Measurements from ENCODE around the gene RAB3GAP2. TPM values are rescaled to one million over a fixed set of nuclear protein-coding genes. Genes with fewer than 3 reads are reported as not detected.

Gene RAB3GAP2
- total RNA-seq, 1 donor from 2014 or later, result 50.6 TPM

DNA sequence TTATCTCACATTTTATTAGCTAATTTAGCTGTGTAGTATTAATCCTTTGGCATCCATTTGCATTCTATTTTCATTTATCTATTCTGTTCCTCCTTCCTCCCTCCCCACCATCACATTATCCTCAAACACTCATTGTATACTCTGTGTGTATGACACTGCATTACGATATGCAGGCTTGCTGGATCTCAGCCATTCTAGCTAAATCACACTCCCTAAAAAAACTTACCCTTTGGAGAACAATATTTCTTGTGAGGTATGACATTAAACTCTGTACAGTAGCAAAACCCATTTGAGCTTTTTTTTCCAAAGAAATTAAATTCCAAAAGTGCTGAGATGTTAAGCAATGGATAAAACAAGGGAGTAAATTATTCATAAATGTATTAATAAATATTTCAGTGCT is 11.4 kb upstream of the RAB3GAP2 start:
- TF ChIP-seq, protein P1, sequence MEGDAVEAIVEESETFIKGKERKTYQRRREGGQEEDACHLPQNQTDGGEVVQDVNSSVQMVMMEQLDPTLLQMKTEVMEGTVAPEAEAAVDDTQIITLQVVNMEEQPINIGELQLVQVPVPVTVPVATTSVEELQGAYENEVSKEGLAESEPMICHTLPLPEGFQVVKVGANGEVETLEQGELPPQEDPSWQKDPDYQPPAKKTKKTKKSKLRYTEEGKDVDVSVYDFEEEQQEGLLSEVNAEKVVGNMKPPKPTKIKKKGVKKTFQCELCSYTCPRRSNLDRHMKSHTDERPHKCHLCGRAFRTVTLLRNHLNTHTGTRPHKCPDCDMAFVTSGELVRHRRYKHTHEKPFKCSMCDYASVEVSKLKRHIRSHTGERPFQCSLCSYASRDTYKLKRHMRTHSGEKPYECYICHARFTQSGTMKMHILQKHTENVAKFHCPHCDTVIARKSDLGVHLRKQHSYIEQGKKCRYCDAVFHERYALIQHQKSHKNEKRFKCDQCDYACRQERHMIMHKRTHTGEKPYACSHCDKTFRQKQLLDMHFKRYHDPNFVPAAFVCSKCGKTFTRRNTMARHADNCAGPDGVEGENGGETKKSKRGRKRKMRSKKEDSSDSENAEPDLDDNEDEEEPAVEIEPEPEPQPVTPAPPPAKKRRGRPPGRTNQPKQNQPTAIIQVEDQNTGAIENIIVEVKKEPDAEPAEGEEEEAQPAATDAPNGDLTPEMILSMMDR (IDR thresholded peaks at IDR 0.05; ENCODE audit: unreplicated experiment), result no peak
- DNase-seq (ENCODE audit: low spot score in 2 of 2, unreplicated experiment in 2 of 2), result no peak

DNA sequence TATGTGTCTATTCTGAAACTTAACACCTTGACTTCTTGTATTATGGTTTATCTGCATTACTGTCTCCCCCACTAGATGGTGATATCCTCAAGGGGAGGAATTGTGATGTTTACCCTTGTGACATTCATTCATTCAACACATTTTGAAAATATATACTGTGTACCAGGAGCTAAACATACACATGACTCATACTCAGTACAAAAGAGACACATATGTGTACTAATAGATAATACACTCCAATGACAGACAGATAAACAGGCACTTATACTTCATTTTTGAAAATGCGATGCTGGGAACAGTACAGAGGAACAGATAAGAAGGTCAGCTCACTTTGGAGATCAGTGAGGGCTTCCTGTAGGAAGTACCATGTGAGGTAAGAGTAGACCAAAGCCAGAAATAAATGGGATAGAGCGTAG is 8.9 kb upstream of the RAB3GAP2 start:
- TF ChIP-seq, protein P1 (IDR thresholded peaks at IDR 0.05; ENCODE audit: unreplicated experiment), result no peak
- Mint-ChIP-seq H3K36me3 (no peaks in the 10 kb centered on the region), H3K27me3 (ENCODE audit: low read depth) (peaks cover 10% of the 10 kb centered on the region), H3K9me3 (no peaks in the 10 kb centered on the region), H3K4me3 (no peak overlapping the region), H3K4me1 (peaks cover 4% of the 10 kb centered on the region), H3K27ac (no peak overlapping the region)
- DNase-seq (ENCODE audit: low spot score in 2 of 2, unreplicated experiment in 2 of 2), result no peak

More for the DNA sequence above, 11.4 kb upstream of the RAB3GAP2 start:
- H3K36me3 Mint-ChIP-seq, result no peaks in the 10 kb centered on the region
- no peak overlapping the region for H3K4me3 Mint-ChIP-seq
- H3K27me3 Mint-ChIP-seq (ENCODE audit: low read depth), result peaks cover 1% of the 10 kb centered on the region
- no peak overlapping the region for H3K27ac Mint-ChIP-seq
- peaks cover 4% of the 10 kb centered on the region for H3K4me1 Mint-ChIP-seq
- H3K9me3 Mint-ChIP-seq, result no peaks in the 10 kb centered on the region

DNA sequence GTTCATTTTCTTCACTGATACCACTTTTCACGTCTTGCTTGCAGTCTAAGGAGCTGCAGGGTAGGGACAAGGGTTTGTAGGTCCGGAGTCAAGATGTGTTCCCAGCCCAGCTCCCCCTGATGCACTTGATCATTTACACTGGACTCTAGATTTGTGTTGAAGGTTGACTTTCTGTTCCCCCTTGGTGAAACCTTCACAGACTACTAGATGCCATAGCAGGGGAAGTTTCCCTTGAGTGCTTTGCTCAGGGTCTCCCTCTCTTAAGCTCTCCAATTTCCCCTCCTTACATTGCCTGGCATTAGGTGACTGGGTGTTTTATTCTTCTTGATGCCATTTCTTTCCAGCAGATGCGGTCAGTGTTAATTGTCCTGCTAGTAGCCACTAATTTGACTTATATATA is 8.0 kb upstream of the RAB3GAP2 start:
- Mint-ChIP-seq H3K36me3 (no peaks in the 10 kb centered on the region), H3K4me1 (peaks cover 4% of the 10 kb centered on the region), H3K27ac (no peak overlapping the region), H3K27me3 (ENCODE audit: low read depth) (peaks cover 12% of the 10 kb centered on the region), H3K9me3 (no peaks in the 10 kb centered on the region), H3K4me3 (no peak overlapping the region)
- no peak for DNase-seq (ENCODE audit: low spot score in 2 of 2, unreplicated experiment in 2 of 2)
- TF ChIP-seq, protein P1 (IDR thresholded peaks at IDR 0.05; ENCODE audit: unreplicated experiment), result no peak

DNA sequence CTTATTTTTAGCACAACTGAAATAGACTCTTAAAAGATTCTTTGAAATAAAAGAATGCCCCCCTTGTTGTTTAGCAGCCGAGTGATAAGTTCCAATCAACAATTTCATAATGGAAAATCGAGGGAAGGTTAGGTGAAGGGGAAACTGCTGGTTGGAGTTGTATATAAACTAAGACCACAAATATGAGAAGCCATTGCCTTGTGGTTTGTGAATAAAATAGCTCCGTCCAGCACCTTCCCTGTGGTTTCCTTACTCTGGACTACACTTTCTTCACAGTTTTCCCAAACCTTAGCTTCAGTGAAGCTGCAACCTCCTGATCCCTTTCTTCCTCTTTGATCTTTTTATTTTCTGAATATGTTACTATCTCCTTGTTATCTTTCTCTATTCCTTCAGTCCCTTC is 6.7 kb upstream of the RAB3GAP2 start:
- Mint-ChIP-seq H3K27ac (no peak overlapping the region), H3K4me1 (peaks cover 4% of the 10 kb centered on the region), H3K9me3 (no peaks in the 10 kb centered on the region), H3K36me3 (no peaks in the 10 kb centered on the region), H3K27me3 (ENCODE audit: low read depth) (peaks cover 14% of the 10 kb centered on the region), H3K4me3 (no peak overlapping the region)
- TF ChIP-seq, protein P1 (IDR thresholded peaks at IDR 0.05; ENCODE audit: unreplicated experiment), result no peak
- no peak for DNase-seq (ENCODE audit: low spot score in 2 of 2, unreplicated experiment in 2 of 2)

DNA sequence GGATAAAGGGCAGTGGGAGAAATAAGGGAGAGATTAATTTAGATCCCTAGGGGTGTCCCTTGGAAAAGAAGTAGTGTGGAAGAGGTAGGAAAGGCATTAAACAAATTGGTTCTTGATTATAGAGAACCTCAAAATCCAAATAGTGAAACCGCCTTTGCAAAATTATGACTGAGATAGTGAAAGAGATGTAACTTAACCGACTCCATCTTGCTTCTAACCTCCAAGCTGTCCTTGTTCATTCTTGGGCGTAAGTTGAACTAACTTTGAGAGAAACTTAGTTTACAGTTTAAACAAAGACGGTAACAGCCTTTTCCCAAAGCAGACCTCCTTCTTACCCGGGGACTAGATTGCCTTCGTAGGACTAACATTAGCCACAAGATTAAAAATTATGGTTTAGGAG is 3.2 kb upstream of the RAB3GAP2 start:
- peaks cover 3% of the 10 kb centered on the region for H3K4me1 Mint-ChIP-seq
- H3K27ac Mint-ChIP-seq, result no peak overlapping the region
- TF ChIP-seq, protein P1 (IDR thresholded peaks at IDR 0.05; ENCODE audit: unreplicated experiment), result no peak
- no peaks in the 10 kb centered on the region for H3K36me3 Mint-ChIP-seq
- H3K27me3 Mint-ChIP-seq (ENCODE audit: low read depth), result peaks cover 14% of the 10 kb centered on the region
- H3K4me3 Mint-ChIP-seq, result no peak overlapping the region
- DNase-seq (ENCODE audit: low spot score in 2 of 2, unreplicated experiment in 2 of 2), result no peak
- no peaks in the 10 kb centered on the region for H3K9me3 Mint-ChIP-seq

All from mesothelial cell of epicardium (in vitro differentiated cells).